Thyroid gland (tissue), 4 donors: ENCODE measurements around the gene KIF12.

Experiments
- POLR2A ChIP-seq, 2 donors: fragments of 450-650 bp; IDR thresholded peaks; one replicate each; pipeline ENCODE4 v1.6.1; 2017; ENCODE audit warnings: antibody characterized with exemption in 2 of 2, mild to moderate bottlenecking in 2 of 2, moderate library complexity in 1 of 2
- TF ChIP-seq, protein P1 (sequence below), 6 experiments: fragments of 200-600 bp in 3 of 6; fragments of 450-650 bp in 3 of 6; sonication (generic) in 3 of 6; IDR thresholded peaks; one replicate each; pipeline ENCODE4 v1.5.1; 2016 to 2019; ENCODE audit warnings: antibody characterized with exemption in 6 of 6, mild to moderate bottlenecking in 2 of 6, inconsistent platforms in 1 of 6, moderate library complexity in 1 of 6

DNA sequence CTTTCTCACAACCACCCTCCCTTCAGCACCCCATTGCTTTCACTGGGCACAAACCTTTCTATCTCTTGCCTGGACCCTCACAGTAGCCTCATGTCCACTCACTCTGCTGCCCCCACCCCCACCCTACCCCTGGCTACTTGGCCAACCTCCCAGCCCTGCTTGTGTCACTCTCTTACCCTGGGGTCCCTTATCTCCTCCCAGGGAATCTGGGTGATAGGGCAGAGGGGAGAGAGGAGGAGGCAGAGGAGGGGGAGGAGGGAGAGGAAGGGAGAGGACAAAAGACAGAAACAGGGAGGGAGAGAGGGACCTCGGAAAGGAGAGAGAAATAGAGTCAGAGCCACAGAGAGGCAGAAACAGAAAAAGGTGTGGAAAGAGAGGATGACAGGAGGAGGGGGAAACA is 25.0 kb upstream of the KIF12 start:
- TF ChIP-seq, protein P1, sequence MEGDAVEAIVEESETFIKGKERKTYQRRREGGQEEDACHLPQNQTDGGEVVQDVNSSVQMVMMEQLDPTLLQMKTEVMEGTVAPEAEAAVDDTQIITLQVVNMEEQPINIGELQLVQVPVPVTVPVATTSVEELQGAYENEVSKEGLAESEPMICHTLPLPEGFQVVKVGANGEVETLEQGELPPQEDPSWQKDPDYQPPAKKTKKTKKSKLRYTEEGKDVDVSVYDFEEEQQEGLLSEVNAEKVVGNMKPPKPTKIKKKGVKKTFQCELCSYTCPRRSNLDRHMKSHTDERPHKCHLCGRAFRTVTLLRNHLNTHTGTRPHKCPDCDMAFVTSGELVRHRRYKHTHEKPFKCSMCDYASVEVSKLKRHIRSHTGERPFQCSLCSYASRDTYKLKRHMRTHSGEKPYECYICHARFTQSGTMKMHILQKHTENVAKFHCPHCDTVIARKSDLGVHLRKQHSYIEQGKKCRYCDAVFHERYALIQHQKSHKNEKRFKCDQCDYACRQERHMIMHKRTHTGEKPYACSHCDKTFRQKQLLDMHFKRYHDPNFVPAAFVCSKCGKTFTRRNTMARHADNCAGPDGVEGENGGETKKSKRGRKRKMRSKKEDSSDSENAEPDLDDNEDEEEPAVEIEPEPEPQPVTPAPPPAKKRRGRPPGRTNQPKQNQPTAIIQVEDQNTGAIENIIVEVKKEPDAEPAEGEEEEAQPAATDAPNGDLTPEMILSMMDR (IDR thresholded peaks at IDR 0.05): no peak
- no peak for TF ChIP-seq POLR2A (IDR thresholded peaks at IDR 0.05)
